Retinal pigment epithelial cell (primary cell): ENCODE data around the gene JAZF1.
"Not testable (repeated sequence)": the region's sequence is repeated elsewhere in the genome, so short reads cannot be mapped to it uniquely, and the experiment has no call there.

Source experiments
- DNase-seq: peaks from one replicate; pipeline ENCODE4 v3.0.0-alpha.2; 2010; ENCODE audit warnings: low read depth
- H3K4me3 ChIP-seq: 2 replicates; pipeline ENCODE4 v1.5.1; 2011; ENCODE audit warnings: mild to moderate bottlenecking, low read length, control low read depth, moderate library complexity
- CTCF ChIP-seq: conservative IDR thresholded peaks from 2 replicates; pipeline ENCODE4 v1.5.1; 2011; ENCODE audit warnings: low read depth, low read length, control low read depth, inconsistent platforms

The JAZF1 gene

GRCh38 chr7:28018020-28018419 lies 162.6 kb downstream of the JAZF1 start:
- H3K4me3 ChIP-seq, result no peak overlapping the region
- DNase-seq, result no peak
- no peak for TF ChIP-seq CTCF

DNA sequence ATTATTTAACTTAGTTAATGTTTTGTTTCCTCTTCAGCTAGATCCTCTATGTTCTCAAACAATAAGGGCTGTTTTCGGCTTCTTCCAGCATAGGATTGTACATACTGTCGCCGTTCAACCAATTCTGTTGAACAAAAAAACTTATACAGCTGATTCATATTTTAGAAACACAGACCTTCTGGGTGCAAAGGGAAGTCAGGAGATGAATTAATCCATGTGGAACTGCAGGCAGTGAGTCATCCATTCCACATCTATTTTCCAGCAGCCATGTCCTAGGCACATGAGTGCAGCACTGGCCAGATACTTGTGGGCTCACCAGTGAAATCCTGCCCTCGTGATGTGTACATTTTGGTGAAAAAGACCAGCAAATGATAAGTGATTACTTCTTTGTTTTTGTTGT lies 163.2 kb downstream of the JAZF1 start:
- peak; percentile 34 for DNase-seq
- TF ChIP-seq CTCF, result no peak
- no peak overlapping the region for H3K4me3 ChIP-seq

DNA sequence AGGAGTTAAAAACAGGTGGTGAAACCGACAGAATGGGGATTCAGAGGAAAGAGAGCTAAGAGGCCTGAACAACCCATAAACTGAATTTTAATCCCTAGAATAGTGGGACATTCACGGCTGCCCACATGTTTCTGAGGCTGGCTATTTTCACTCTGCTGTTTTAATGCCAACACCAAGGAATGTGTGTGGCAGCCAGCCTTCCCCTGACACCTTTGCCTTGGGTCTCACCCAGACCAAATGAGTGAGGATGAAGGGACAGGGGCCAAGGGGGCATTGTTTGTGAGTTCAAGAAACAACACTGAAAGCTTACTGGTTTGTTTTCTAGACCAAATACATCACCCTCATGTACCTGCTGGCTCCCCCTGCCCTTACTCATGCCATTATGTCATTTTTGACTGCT lies 164.3 kb downstream of the JAZF1 start:
- H3K4me3 ChIP-seq, result no peak overlapping the region
- no peak for TF ChIP-seq CTCF
- DNase-seq, result no peak

DNA sequence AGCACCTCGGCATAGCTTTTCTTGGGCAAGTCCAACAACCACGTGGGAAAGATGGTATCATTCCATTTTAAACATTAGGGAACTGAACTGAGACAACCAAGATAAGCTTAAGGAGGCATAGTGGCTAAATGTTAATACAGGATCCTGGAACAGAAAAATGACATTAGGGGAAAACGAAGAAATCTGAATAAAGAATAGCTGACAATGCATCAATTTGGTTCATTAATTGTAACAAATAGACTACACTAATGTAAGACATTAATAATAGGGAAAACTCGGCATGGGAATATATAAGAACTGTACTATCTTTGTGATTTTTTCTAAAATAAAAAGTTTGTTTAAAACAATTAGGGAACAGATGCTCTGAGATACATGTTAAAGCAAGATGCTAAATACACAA lies 165.4 kb downstream of the JAZF1 start:
- no peak for DNase-seq
- no peak overlapping the region for H3K4me3 ChIP-seq
- no peak for TF ChIP-seq CTCF

- not testable (repeated sequence) for DNase-seq, H3K4me3 ChIP-seq
Measured at GRCh38 chr7:28014340-28014739, 166.3 kb downstream of the JAZF1 start.

GRCh38 chr7:28013441-28013840 lies 167.2 kb downstream of the JAZF1 start:
- TF ChIP-seq CTCF, result no peak
- no peak for DNase-seq
- no peak overlapping the region for H3K4me3 ChIP-seq

DNA sequence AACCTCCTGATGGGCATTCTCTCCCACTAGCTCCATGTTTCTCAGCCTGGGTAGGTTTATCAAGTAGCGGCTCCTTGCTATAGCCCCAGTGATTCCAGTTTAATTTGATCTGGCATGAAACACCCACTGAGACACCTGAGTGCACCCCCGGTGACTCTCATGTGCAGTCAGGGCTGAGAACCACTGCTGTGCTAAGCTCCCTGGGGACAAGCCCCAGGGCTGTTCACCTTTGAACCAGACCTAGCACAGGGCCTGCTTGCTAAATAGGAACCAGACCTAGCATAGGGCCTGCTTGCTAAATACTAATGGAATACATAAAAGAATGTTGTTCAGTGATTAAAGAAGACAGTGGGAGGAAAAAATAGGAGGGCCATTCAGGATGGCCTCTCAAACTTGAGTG lies 167.6 kb downstream of the JAZF1 start:
- H3K4me3 ChIP-seq, result no peak overlapping the region
- no peak for TF ChIP-seq CTCF
- no peak for DNase-seq

DNA sequence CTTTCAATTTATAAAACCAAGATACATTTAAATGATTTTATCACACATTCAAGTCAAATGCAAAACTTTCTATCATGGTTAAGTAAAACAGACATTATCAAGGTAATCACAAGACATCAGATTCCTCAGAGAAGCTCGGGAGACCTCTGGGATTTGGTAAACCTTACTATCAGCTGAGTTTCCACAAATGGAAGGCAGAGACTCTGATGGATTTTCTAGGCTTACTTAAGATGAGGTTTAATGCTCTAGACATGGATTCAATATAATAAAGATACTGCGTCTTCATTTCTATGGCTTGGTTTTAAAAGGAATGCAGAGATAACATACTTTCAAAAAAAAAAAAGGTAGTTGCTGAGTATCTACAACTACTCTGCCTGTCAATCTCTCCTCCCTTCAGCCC lies 171.7 kb downstream of the JAZF1 start:
- no peak overlapping the region for H3K4me3 ChIP-seq
- DNase-seq, result no peak

More for the DNA sequence above, 171.7 kb downstream of the JAZF1 start:
- TF ChIP-seq CTCF, result no peak
